GM18499 (cell line): ENCODE data around the gene RPUSD1.

Source experiments
- ATAC-seq: cut with Tn5 transposase; IDR thresholded peaks from one replicate; pipeline ENCODE4 v1.9.1; 2021; ENCODE audit warnings: moderate number of reproducible peaks; ENCODE audit not compliant: insufficient read depth, unreplicated experiment

The RPUSD1 gene

DNA sequence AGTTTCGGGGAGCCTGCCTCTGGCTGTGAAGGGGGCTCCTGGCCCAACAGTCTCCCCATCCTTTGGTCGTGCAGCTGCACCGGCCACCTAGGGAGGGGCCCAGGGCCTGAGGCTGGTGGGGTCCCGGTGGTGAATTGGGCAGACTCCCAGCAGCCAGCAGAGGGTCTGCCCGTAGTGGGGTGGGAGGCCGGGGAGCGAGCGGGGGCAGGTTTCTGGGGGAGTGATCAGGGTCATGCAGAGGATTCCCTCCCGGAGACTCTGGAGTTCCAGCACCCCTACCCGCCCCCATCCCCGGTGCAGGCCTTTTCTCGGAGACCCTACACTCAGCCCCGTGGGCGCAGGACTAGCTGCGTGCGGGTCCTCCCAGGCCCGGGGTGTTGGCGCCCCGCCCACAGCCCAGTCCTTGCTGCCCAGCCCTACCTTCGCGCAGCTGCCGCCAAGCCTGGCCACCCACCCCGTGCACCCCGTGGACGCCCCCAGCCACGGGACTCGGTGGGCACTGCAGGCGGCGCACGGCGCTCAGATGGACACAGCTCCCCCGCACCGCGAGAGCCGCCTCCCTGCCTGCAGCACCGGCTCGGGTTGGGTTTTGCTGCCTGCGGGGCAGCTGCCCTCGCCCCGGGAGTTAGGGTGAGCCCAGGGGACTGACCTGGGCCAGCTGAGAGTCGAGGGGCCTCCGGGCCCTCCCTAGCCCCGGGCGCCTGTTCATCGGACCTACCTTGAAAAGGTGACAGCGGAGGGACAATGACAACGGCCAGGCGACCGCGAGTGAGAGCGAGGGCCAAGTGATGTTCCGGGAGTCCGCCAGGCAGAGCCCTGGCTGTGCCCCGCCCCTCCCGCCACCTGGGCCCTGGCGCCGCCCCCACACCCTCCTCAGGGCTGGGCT, 12.0 kb upstream of the RPUSD1 start, which contains the start of gene GNG13:
GNG13 (minus strand) TSS at position 787 of the 886 bp plus-strand sequence. CDS start 1,657 bp downstream, outside the sequence.
- no peak for ATAC-seq

DNA sequence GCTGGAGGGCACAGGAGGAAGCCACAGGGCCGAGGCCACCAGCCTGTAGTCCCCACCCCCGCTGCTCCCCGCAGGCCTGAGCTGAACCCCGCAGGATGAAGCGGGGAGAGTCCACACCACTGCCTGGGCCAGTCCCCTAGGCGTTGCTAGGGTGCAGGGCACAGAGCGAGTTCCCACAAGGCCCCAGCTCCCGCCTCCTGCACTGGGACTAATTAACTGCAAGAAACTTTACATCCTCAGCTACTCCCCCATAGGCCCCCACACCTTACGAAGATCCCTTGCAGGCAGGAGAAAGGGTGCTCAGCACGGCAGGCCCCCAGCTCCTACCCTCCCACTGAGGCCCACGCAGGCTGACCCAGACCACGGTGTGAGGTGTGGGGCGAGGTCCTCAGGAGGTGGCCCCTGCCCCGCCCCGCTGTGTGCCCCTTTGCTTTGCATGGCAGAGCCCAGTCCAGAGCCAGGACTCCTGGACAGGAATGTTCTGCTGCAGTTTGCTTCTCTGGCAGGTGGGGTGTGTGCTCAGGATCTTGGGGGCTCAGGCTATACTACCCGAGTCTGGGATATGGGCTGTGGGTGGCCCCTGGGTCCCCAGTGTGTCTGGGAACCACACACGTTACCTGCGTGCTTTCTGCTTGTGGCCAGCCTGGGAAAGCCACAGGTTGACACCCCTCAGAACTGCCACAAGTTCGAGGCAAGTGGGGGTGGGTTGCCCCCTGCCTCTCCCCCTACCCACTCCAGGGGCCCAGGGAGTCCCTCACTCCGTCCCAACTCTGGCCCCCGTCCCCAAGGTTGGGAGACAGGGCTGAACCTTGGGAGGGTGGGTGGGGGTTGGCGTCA, 11.1 kb upstream of the RPUSD1 start:
- no peak for ATAC-seq

GRCh38 chr16:798666-799065, 10.5 kb upstream of the RPUSD1 start:
- no peak for ATAC-seq

- no peak for ATAC-seq
Observed at GRCh38 chr16:797686-798085, 9.5 kb upstream of the RPUSD1 start.

- no peak for ATAC-seq
Observed at GRCh38 chr16:797120-797420, 8.9 kb upstream of the RPUSD1 start.

GRCh38 chr16:796296-797119, 8.3 kb upstream of the RPUSD1 start:
- ATAC-seq = no peak

- no peak for ATAC-seq
Observed at GRCh38 chr16:795580-796229, 7.5 kb upstream of the RPUSD1 start.

DNA sequence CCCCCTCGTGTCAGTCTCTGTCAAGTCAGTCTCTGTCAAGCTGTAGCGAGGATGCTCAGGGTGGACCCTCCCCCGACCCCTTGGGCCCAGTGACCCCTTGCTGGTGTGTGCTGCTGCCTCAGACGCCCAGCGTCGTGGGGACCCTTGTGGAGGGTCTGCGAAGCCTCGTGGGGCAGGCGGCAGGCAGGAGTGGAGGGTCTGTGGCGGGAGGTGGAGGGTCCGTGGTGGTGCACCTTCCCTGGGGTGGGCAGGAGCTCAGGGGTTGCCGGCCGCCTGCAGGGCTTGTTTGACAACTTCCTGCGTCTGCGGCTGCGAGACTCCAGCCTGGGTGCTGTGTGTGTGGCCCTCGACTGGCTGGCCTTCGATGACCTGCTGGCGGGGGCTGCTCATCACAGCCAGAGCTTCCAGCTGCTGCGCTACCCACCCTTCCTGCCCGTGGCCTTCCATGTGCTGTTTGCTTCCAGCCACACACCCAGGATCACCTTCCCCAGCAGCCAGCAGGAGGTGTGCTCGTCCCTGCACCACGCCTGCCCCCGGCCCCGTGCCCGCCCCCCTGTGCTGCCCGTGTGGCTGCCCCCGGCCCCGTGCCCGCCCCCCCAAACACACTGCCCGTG, 6.8 kb upstream of the RPUSD1 start:
- ATAC-seq = no peak

DNA sequence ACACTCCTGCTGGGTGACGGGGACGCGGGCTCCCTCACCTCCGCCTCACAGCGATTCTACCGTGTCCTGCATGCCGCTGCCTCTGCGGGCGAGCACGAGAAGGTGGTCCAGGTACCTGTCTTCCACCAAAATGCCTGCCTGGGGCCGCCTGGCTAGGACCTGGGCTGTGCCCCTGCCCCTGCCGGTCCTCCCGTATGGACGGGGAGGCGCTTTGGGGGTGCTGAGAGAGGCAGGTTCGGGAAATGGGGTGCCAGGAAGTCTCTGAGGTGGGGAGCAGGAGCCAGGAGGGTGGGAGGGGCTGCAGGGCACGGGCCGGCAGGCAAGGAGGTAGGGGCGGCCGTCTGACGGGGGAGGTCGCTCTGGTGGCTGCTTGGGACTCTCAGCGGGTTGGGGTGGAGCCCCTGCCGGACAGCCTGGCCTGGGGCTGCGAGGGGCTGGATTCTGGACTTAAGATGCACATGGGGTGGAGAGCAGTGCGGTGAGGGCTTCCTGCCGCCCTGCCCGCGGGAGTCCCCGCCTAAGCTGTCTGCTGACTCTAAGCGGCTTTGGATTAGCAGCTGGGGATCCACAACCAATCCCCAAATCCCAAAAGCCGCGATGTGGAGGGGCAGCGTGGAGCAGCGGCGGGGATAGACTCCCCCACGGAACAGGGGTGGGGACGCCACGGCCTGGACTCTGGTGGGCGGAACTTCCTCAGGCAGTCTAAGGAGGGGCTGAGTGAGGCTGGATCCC, 6.1 kb upstream of the RPUSD1 start:
- no peak for ATAC-seq

- no peak for ATAC-seq
Observed at GRCh38 chr16:793414-793813, 5.2 kb upstream of the RPUSD1 start.

DNA sequence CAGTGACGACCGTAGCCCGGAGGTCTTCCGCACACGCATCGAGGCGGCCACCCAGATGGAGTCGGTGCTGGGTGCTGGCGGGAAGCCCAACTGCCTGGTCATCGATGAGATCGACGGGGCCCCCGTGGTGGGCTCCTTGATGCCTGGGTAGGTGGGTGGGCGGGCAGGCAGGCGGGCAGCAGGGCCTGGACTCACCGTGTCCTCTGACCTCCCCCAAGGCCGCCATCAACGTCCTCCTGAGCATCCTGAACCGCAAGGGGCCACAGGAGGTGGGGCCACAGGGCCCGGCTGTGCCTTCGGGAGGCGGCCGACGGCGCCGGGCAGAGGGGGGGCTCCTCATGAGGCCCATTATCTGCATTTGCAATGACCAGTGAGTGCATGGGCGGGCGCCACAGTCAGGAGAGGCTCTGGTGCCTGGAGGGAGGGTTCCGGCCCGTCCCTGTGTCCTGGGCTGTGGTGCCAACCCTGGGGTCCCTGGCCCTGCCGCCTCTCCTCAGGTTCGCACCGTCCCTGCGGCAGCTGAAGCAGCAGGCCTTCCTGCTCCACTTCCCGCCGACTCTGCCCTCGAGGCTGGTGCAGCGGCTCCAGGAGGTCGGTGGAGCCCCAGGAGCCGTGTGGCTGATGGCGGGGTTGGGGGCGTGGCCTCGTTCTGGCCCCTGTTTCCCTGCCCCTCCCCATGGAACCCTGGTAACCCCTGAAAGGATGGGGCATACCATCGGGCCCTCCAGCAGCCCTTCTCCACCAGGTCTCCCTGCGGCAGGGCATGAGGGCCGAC, 4.2 kb upstream of the RPUSD1 start:
- ATAC-seq = no peak

GRCh38 chr16:791131-791530, 3.0 kb upstream of the RPUSD1 start:
- no peak for ATAC-seq

- ATAC-seq = no peak
Observed at GRCh38 chr16:790086-790485, 1.9 kb upstream of the RPUSD1 start.

- ATAC-seq = no peak
Observed at GRCh38 chr16:789191-789850, 1.1 kb upstream of the RPUSD1 start.

GRCh38 chr16:788399-789126, 382 bp upstream of the RPUSD1 start, which contains the start of gene CHTF18:
TSS of gene CHTF18 (plus strand) at chr16:788620. CDS start at chr16:788685, 65 bp downstream.
- ATAC-seq = no peak

- ATAC-seq = no peak
Observed at GRCh38 chr16:787321-787966, 737 bp downstream of the RPUSD1 start.
